GM06990 (cell line): Measurements from ENCODE around the gene PARK7.
A peak's percentile ranks its signal among the peaks of the same experiment; 100 is the strongest.

Source experiments
- DNase-seq: peaks from one replicate; pipeline ENCODE4 v3.0.0-alpha.2; 2011; ENCODE audit not compliant: insufficient read length; ENCODE audit errors: extremely low read depth
- H3K27me3 ChIP-seq: replicated peaks from 2 replicates; pipeline ENCODE4 v1.6.0; 2011; ENCODE audit warnings: low read length; ENCODE audit not compliant: control insufficient read depth, insufficient read depth
- H3K36me3 ChIP-seq: 2 replicates; pipeline ENCODE4 v1.5.1; 2011; ENCODE audit warnings: low read length; ENCODE audit not compliant: control insufficient read depth, insufficient read depth
- H3K4me3 ChIP-seq: replicated peaks from 2 replicates; pipeline ENCODE4 v1.5.1; 2011; ENCODE audit warnings: low read depth, mild to moderate bottlenecking, control low read depth, low read length
- TF ChIP-seq, protein P1 (sequence below): IDR thresholded peaks from 2 replicates; pipeline ENCODE4 v1.5.1; 2011; ENCODE audit warnings: low read length, control low read depth, mild to moderate bottlenecking, inconsistent platforms; ENCODE audit not compliant: insufficient read depth, poor library complexity, severe bottlenecking

The PARK7 gene

DNA sequence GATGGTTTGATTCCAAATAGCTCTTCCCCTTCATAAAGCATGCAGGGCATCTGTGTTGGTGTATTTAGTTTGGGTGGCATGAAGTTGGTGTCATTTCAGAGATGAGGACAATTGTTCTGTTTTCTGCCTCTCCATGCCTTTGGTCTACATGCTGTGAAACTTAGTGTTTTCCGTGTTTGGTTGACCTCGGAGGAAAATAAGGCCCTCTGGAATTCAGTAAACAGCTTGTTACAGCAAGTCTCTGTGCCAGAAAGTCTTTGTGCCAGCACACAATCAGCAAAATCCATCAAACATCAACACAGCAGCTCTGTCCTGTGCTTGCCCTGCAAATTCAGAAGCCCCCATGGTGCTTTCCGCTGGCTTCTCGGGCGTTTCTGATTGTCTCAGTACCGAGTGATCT is 9.5 kb downstream of the PARK7 start:
- peaks cover 22% of the 10 kb centered on the region for H3K36me3 ChIP-seq
- TF ChIP-seq, protein P1, sequence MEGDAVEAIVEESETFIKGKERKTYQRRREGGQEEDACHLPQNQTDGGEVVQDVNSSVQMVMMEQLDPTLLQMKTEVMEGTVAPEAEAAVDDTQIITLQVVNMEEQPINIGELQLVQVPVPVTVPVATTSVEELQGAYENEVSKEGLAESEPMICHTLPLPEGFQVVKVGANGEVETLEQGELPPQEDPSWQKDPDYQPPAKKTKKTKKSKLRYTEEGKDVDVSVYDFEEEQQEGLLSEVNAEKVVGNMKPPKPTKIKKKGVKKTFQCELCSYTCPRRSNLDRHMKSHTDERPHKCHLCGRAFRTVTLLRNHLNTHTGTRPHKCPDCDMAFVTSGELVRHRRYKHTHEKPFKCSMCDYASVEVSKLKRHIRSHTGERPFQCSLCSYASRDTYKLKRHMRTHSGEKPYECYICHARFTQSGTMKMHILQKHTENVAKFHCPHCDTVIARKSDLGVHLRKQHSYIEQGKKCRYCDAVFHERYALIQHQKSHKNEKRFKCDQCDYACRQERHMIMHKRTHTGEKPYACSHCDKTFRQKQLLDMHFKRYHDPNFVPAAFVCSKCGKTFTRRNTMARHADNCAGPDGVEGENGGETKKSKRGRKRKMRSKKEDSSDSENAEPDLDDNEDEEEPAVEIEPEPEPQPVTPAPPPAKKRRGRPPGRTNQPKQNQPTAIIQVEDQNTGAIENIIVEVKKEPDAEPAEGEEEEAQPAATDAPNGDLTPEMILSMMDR: no peak
- H3K4me3 ChIP-seq: no peak overlapping the region
- no peak for DNase-seq
- no peaks in the 10 kb centered on the region for H3K27me3 ChIP-seq

DNA sequence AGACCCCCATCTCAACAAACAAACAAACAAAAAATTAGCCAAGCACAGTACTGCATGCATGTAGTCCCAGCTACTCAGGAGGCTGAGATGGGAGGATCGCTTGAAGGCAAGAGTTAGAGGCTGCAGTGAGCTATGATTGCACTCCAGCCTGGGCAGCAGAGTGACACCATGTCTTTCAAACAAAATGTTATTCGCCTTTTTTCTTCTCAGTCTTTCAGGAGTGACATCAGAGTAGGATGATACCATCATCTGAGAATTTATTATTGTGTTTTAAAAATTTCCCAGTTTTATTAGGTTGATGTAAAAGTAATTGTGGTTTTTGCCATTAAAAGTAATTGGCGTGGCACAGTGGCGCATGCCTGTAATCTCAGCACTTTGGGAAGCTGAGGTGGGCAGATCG is 10.8 kb downstream of the PARK7 start:
- peaks cover 21% of the 10 kb centered on the region for H3K36me3 ChIP-seq
- TF ChIP-seq, protein P1: no peak
- no peak overlapping the region for H3K4me3 ChIP-seq
- DNase-seq: no peak
- no peaks in the 10 kb centered on the region for H3K27me3 ChIP-seq

DNA sequence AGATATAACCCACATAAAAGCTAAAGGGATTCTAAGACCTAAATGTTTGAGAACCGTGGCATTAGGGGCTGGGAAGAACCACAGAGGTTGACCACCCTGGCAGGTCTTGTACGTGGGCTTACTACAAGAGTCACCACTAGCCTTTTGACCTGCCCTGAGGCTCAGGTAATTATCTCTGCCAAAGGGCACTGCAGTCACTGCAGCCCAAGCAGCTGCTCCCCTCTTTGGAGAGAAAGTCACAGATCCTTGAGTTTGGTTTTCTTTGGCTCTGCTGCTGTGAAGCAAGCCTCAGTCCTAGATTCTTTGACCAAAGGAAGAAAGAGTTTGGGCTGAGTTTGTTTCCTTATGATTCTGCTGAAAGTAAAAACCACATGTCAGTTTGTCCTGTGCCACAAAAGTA is 11.6 kb downstream of the PARK7 start:
- Histone ChIP-seq H3K36me3 (peaks cover 23% of the 10 kb centered on the region), H3K4me3 (no peak overlapping the region), H3K27me3 (no peaks in the 10 kb centered on the region)
- TF ChIP-seq, protein P1: no peak
- DNase-seq: no peak

DNA sequence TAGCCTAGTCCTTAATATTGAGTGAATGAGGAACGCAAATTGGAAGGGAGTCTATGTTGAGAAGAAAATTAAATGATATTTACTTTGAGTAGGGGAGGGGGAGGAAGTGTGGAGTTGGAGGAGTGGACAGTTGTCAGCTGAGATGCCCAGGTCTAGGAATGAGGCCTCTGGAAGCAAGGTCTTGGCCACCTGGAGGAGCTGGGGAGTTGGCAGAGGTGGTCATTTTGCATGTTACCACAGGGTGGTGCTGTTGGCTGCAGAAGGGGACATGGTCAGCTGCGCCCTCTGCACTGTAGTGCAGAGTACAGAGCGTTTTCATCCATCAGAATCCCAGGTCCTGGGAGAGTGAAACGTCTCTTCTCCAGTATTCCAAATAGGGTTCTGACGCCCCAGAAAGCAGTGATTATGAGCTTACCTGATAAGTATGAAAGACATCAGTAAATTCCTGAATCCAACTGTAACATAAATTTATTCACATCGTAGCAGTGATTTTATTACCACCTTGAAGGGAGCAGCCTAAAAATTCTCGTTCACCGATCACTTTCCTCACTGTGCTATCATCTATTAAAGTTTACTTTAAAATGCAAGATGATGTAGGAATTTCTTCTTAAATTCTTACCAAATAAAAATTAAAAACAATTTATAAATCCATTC is 13.8 kb downstream of the PARK7 start:
- Histone ChIP-seq H3K4me3 (no peak overlapping the region), H3K36me3 (peaks cover 24% of the 10 kb centered on the region), H3K27me3 (no peaks in the 10 kb centered on the region)
- TF ChIP-seq, protein P1: peak; percentile 76
- no peak for DNase-seq

DNA sequence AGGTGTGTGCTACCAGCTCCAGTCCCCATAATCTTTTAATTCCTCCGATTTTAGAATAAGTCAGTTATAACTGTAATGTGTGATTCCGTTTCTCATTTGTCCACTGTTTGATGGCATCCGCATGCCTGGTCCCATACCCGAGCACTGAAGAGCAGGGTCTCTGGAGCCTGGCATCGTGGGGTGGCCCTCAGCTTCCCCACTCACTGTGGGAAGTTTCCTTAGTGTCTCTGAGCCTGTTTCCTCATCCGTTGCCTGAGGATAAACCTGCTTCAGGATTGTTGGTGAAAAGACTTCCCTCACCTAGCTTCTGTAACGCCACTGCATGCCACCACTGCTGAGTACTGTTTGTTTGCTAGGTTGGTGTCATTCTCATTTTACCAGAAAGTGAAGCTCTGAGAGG is 19.5 kb downstream of the PARK7 start:
- Histone ChIP-seq H3K27me3 (no peaks in the 10 kb centered on the region), H3K4me3 (no peak overlapping the region), H3K36me3 (peaks cover 35% of the 10 kb centered on the region)
- TF ChIP-seq, protein P1: no peak
- no peak for DNase-seq
